GM19035 (cell line): ENCODE measurements around the gene PLB1.
A peak's percentile ranks its signal among the peaks of the same experiment; 100 is the strongest.

ENCODE experiments used
- ATAC-seq: cut with Tn5 transposase; IDR thresholded peaks from one replicate; pipeline ENCODE4 v1.9.1; 2021; ENCODE audit not compliant: unreplicated experiment

The PLB1 gene

GRCh38 chr2:28558158-28558820, 62.4 kb downstream of the PLB1 start:
- no peak for ATAC-seq

GRCh38 chr2:28558918-28559317, 63.1 kb downstream of the PLB1 start:
- ATAC-seq: no peak

DNA sequence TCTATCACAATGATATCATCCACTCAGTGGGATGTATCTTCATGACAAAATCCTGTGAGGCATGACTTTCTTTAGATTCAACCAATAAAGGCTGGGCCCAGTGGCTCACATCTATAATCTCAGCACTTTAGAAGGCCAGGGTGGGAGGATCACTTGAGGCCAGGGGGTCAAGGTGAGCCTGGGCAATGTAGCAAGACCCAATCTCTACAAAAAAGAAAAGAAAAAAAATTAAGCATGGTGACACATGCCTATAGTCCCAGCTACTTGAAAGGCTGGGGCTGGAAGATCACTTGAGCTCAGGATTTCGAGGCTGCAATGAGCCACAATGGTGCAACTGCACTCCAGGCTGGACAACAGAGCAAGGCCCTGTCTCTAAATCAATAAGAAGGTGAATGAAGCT, 68.0 kb downstream of the PLB1 start:
- no peak for ATAC-seq

DNA sequence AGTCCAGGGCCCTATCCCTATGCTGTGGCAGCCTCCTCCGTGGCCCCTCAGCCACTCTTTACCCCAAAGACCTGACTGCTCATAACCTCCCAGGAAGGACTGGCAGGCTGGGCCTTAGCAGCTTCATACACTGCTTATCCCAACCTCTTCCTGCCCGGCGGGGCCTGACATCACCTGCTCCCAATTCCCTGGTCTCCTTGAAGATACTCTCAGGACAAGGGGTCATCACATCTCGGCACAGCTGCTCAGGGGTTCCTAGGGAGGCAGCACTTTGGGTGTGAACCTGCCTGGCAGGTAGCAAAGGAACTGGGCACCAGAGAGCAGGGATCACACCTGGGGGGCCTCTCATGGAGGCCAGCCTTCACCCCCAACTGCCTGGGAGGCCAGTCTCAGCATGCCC, 68.5 kb downstream of the PLB1 start:
- ATAC-seq: no peak

DNA sequence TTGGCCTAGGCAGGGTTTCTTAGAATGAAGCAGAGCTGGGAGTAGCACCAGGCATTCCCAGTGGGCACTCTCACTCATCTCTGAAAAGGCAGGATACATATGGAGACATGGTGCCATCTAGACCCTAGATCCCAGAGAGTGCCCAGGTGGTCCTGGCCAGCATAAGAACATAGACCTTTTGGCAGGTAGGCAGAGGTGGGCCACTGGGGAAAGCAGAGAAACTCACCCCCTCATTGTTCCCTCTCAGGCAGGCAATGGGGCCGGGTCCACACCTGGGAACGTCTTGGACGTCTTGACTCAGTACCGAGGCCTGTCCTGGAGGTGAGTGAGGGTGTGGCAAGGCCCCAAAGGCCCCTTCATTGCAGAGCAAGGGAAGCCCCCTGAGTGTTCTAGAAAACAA, 69.2 kb downstream of the PLB1 start:
- ATAC-seq: no peak

- no peak for ATAC-seq
Observed at GRCh38 chr2:28565720-28566295, 69.9 kb downstream of the PLB1 start.

DNA sequence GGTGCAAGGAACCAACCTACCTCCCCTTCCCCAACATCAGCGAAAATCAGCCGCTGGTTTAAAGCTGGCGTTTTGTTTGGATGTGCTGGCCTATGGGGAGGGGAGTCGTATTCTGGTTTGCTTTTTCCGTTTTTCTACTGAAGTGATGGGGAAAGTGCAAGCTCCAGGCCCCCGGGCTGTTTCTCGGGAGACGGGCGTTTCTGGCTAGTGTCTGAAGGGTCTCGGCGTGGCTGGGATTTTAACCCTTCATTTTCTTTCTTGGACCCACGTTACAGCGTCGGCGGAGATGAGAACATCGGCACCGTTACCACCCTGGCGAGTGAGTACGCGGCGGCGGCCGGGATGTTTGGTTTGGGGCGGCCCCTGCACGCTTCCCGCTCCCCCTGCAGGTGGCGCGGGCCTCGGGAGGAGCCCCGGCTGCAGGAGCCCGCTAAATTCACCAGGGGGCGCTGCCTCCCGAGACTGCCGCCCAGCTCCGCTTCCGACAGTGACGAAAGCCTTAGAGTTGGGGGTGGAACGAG, 70.7 kb downstream of the PLB1 start:
- ATAC-seq: peak; percentile 93

DNA sequence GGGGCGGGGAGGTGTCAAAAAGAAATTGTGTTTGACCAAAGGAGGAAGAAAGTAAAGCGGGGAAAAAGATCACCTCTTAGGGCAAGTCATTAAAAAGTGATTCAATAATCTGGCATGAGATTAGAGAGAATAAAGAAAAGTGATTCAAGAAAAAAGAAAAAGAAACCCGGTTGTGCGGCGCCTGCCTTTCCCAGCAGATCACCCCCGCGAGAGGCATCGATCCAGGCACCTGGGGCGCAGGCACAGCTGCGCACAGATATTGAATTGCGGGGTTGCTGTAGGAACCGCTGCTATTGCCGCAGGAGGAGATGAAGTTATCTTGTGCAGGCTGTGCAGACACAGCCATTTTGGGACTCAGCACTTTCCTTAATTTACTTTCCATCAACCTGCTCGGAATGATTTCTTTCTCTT, 71.2 kb downstream of the PLB1 start:
- ATAC-seq: peak; percentile 20

- no peak for ATAC-seq
Observed at GRCh38 chr2:28568036-28568435, 72.2 kb downstream of the PLB1 start.

GRCh38 chr2:28568533-28568932, 72.7 kb downstream of the PLB1 start:
- no peak for ATAC-seq

GRCh38 chr2:28570431-28570830, 74.6 kb downstream of the PLB1 start:
- ATAC-seq: no peak

- ATAC-seq: no peak
Observed at GRCh38 chr2:28576714-28577113, 80.9 kb downstream of the PLB1 start.

GRCh38 chr2:28577791-28578680, 82.2 kb downstream of the PLB1 start:
- no peak for ATAC-seq

DNA sequence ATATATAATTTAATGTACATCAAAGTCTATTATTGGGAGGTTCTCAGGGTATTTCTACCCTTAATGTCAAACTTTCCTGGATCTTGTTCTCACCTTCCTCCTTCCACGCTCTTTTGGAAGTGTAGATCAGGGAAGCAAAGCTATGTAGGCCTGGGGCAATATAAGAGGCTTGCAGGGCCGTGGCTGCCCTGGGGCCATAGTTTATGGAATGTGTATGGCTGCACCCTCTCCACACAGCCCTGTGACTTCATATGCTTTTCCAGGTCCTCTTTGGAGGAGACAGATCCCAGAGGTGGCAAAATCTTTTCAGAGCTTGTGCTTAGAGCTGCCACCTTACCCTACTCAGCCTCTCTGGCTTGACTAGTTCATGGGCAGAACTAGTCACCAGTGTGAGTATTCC, 82.9 kb downstream of the PLB1 start:
- ATAC-seq: no peak

GRCh38 chr2:28579606-28580005, 83.7 kb downstream of the PLB1 start:
- no peak for ATAC-seq

- no peak for ATAC-seq
Observed at GRCh38 chr2:28580078-28580477, 84.2 kb downstream of the PLB1 start.

DNA sequence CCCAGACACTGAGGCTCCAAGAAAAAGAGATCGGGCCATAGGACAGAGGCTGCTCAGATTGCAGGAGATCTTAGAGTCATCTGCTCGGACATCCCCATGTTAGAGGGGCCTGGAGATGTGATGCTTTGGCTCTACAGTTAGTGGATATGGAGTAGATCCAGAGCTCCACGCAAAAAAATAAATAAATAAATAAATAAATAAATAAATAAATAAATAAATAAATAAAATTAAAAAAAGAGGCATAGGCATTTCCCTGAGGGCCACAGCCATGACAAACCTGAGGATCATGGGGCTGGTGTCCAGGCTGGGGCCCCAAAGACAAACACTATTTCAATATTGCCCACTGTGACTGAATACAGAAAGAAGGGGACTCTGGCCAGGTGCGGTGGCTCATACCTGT, 85.5 kb downstream of the PLB1 start:
- no peak for ATAC-seq

DNA sequence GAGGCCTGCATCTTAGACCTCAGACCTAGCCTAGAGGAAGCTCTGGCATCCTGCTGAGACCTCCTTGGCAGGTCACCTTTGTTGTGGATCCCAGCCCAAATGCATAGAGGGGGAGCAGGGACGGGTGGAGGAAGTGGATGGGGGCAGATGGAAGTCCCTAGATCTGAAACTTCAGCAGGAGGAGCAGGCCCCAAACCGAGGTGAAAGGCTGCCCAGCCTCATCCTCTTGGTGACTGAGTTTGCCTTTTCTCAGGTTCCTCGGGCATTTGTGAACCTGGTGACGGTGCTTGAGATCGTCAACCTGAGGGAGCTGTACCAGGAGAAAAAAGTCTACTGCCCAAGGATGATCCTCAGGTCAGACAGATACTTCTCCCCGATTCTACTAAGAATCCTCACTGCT, 86.3 kb downstream of the PLB1 start:
- ATAC-seq: no peak

- ATAC-seq: no peak
Observed at GRCh38 chr2:28582595-28582994, 86.7 kb downstream of the PLB1 start.

GRCh38 chr2:28583899-28584553, 88.2 kb downstream of the PLB1 start:
- no peak for ATAC-seq

DNA sequence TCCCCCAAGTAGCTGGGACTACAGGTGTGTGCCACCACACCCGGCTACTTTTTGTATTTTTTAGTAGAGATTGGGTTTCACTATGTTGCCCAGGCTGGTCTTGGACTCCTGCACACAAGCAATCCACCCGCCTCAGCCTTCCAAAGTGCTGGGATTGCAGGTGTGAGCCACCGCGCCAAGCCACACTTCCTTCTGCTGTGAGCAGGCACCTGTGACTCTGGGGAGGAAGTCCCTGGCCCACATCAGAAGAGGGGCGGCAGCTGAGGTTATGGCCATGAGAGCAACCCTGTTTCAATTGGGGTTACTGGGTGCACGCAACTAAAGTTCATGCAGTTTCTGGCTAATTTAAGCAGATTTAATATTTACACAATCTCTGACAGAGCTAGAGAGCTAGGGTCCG, 91.0 kb downstream of the PLB1 start:
- no peak for ATAC-seq
